HepG2 (cell line): ENCODE measurements around the gene PPIL3. TPM values are rescaled to one million over a fixed set of nuclear protein-coding genes. Genes with fewer than 3 reads are reported as not detected.

ENCODE experiments used
- AGO2 ChIP-seq: fragments of 200-400 bp; formaldehyde crosslinking; optimal IDR thresholded peaks from 2 replicates; pipeline ENCODE3; 2017; ENCODE audit warnings: mild to moderate bottlenecking, low read depth, low read length, moderate library complexity
- ATF4 ChIP-seq, 2 experiments: fragments of 450-650 bp in 1 of 2; sonication (generic) in 1 of 2; formaldehyde crosslinking; IDR thresholded peaks; 2 replicates each; pipeline versions ENCODE4 v1.5.0 to v1.8.0; 2020 to 2022; ENCODE audit warnings: mild to moderate bottlenecking in 1 of 2, missing genetic modification reagents in 1 of 2
- FOXP4 ChIP-seq: sonication (generic); formaldehyde crosslinking; IDR thresholded peaks from 2 replicates; pipeline ENCODE4 v1.4.0; 2020; ENCODE audit warnings: missing genetic modification reagents
- KLF13 ChIP-seq: sonication (generic); formaldehyde crosslinking; IDR thresholded peaks from 2 replicates; pipeline ENCODE4 v1.4.0; 2020; ENCODE audit warnings: mild to moderate bottlenecking, missing genetic modification reagents
- KLF6 ChIP-seq: IDR thresholded peaks from 2 replicates; pipeline ENCODE4 v1.8.0; 2016; ENCODE audit warnings: missing biosample characterization, missing genetic modification reagents
- KMT2B ChIP-seq: IDR thresholded peaks from 2 replicates; pipeline ENCODE4 v1.6.1; 2016; ENCODE audit warnings: missing genetic modification reagents, missing compliant biosample characterization
- ONECUT2 ChIP-seq: sonication (generic); formaldehyde crosslinking; IDR thresholded peaks from 2 replicates; pipeline ENCODE4 v1.4.0; 2020; ENCODE audit warnings: missing genetic modification reagents
- REL ChIP-seq: sonication (generic); formaldehyde crosslinking; conservative IDR thresholded peaks from 2 replicates; pipeline ENCODE4 v1.8.0; 2022; ENCODE audit warnings: mild to moderate bottlenecking, missing genetic modification reagents, moderate library complexity
- RFX1 ChIP-seq: fragments of 450-650 bp; IDR thresholded peaks from 2 replicates; pipeline ENCODE4 v1.6.1; 2017
- RFXANK ChIP-seq: IDR thresholded peaks from 2 replicates; pipeline ENCODE4 v1.6.1; 2016
- TBX3 ChIP-seq: fragments of 450-650 bp; IDR thresholded peaks from 2 replicates; pipeline ENCODE4 v1.6.1; 2017; ENCODE audit warnings: antibody characterized with exemption, mild to moderate bottlenecking, inconsistent platforms, borderline replicate concordance
- TCF7L2 ChIP-seq: IDR thresholded peaks from 2 replicates; pipeline ENCODE4 v1.6.1; 2011; ENCODE audit warnings: mild to moderate bottlenecking, low read depth, low read length, moderate library complexity
- ZFP82 ChIP-seq: sonication (generic); formaldehyde crosslinking; IDR thresholded peaks from 2 replicates; pipeline ENCODE4 v1.5.1; 2020; ENCODE audit warnings: mild to moderate bottlenecking, missing genetic modification reagents, borderline replicate concordance
- ZHX1 ChIP-seq: sonication (generic); formaldehyde crosslinking; IDR thresholded peaks from 2 replicates; pipeline ENCODE4 v1.8.1; 2022; ENCODE audit warnings: low read depth, mild to moderate bottlenecking, missing genetic modification reagents
- ZNF251 ChIP-seq: sonication (generic); formaldehyde crosslinking; IDR thresholded peaks from 2 replicates; pipeline ENCODE4 v1.9.0; 2021; ENCODE audit warnings: mild to moderate bottlenecking, missing genetic modification reagents
- ZNF335 ChIP-seq: sonication (generic); formaldehyde crosslinking; IDR thresholded peaks from 2 replicates; pipeline ENCODE4 v1.4.0; 2020; ENCODE audit warnings: missing genetic modification reagents
- ZNF362 ChIP-seq: sonication (generic); formaldehyde crosslinking; IDR thresholded peaks from 2 replicates; pipeline ENCODE4 v1.4.0; 2020; ENCODE audit warnings: missing genetic modification reagents, mild to moderate bottlenecking, borderline replicate concordance
- ZNF503 ChIP-seq: sonication (generic); formaldehyde crosslinking; IDR thresholded peaks from 2 replicates; pipeline ENCODE4 v1.4.0; 2020; ENCODE audit warnings: missing genetic modification reagents
- ZNF549 ChIP-seq: sonication (generic); formaldehyde crosslinking; IDR thresholded peaks from 2 replicates; pipeline ENCODE4 v1.5.0; 2020; ENCODE audit warnings: missing genetic modification reagents
- ZNF766 ChIP-seq: sonication (generic); formaldehyde crosslinking; IDR thresholded peaks from 2 replicates; pipeline ENCODE4 v1.5.0; 2020; ENCODE audit warnings: missing genetic modification reagents, borderline replicate concordance
- polyA plus RNA-seq, 8 experiments: library from polyadenylated mRNA; depleted of rRNA in 3 of 8; stranded (reverse) in 7 of 8; unstranded in 1 of 8; fragments of >200 nt; fragmentation: Illumina TruSeq in 4 of 8; extraction: Trizol in 4 of 8; gene quantifications; 2 replicates each; pipeline versions ENCODE4 v1.2.1 to v1.2.3, GENCODE V29; 2011 to 2016; ENCODE audit warnings: low read depth in 4 of 8, missing spikeins in 1 of 8, mixed read lengths in 1 of 8; ENCODE audit not compliant: insufficient read depth in 1 of 8
- total RNA-seq, 5 experiments: library from RNA; depleted of rRNA; stranded (reverse); fragments of >200 nt; fragmentation: Illumina TruSeq; extraction: Trizol; gene quantifications; 2 replicates each; pipeline ENCODE4 v1.2.3, GENCODE V29; 2016; ENCODE audit warnings: low read depth in 1 of 5

The PPIL3 gene
- total and polyA plus RNA-seq, 2 of the 13 experiments (the other 11 are each of a cell fraction or from before 2014, with no cell fraction given): 98.7 to 107 TPM

GRCh38 chr2:200888704-200889625 lies at the start of gene PPIL3, which contains the start of gene NIF3L1 (continued):
- TF ChIP-seq FOXP4 (peak; percentile 67; the same call in 1 of the 2 replicates), KLF6 (peak; percentile 97), ONECUT2 (0 out of 2 replicates have a peak, but pooled peaks have one; percentile 18), ZFP82 (CRISPR knock-in tag) (peak; percentile 95; the same call in 1 of the 2 replicates), ZNF503 (CRISPR knock-in tag) (0 out of 2 replicates have a peak, but pooled peaks have one; percentile 36), KMT2B (CRISPR knock-in tag) (peak; percentile 96), AGO2 (peak; percentile 7), KLF13 (CRISPR knock-in tag) (no peak), ZNF766 (peak; percentile 84; the same call in 1 of the 2 replicates), TCF7L2 (no peak), ZNF251 (CRISPR knock-in tag) (no peak), TBX3 (no peak), ATF4 (CRISPR knock-in tag; IDR thresholded peaks at IDR 0.05) (peak in 1 of 2 experiments; percentile 40; a peak in 1 of 4 replicates), RFX1 (no peak; the same call in 1 of the 2 replicates), ZHX1 (CRISPR knock-in tag) (peak; percentile 92), RFXANK (CRISPR knock-in tag) (peak; percentile 49; the same call in 1 of the 2 replicates), ZNF549 (CRISPR knock-in tag) (no peak), ZNF335 (CRISPR knock-in tag) (peak; percentile 62; the same call in 1 of the 2 replicates), ZNF362 (CRISPR knock-in tag) (no peak), REL (CRISPR knock-in tag) (no peak; the same call in 1 of the 2 replicates)
